Islet precursor cell (in vitro differentiated cells): Measurements from ENCODE around the gene PCSK6.
A peak's percentile ranks its signal among the peaks of the same experiment; 100 is the strongest.
"Not testable (repeated sequence)": the region's sequence is repeated elsewhere in the genome, so short reads cannot be mapped to it uniquely, and the experiment has no call there.

Source experiments
- DNase-seq: peaks from one replicate; pipeline ENCODE4 v3.0.0-alpha.2; 2018

Gene PCSK6

GRCh38 chr15:101428758-101429157 is 60.7 kb downstream of the PCSK6 start:
- DNase-seq = no peak

DNA sequence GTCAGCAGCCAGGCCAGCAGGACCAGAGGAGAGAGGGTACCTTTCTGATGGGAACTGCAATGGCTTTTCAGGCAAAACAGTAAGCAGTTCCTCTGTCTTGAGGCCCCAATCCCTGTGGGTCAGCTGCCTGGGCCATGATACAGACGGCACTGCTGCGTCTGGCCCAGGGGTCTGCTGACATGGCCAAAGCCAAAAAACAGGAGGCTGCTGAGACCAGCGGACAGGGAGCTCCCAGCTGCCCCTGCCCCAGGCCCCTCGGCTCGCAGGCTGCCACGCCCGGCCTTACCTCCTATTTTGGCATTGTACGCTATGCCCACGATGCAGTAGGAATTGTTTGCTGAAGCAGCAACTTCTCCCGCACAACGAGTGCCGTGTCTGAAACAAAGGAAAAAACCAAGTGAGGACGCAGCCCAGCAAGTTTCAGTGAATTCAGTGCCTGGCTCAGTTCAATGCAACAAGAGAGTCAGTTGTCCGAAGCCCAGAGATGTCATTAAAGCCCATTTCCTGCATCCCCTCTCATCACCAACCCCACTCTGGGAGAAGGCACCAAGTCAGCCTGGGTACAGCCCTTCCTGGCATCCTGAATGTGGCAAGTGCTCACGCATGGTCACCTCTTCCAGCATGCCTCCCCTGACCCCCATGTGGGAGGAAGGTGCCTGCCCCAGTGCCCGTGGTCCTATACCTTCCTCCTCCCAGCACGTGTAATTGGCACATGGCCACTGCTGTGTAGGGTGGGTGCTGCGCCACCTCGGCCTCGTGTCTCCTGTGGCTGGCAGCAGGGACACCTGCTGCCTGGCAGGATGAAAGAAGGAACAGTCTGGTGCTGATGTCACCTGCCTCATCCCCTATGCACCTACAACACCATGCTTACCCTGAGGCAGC is 61.7 kb downstream of the PCSK6 start:
- no peak for DNase-seq

DNA sequence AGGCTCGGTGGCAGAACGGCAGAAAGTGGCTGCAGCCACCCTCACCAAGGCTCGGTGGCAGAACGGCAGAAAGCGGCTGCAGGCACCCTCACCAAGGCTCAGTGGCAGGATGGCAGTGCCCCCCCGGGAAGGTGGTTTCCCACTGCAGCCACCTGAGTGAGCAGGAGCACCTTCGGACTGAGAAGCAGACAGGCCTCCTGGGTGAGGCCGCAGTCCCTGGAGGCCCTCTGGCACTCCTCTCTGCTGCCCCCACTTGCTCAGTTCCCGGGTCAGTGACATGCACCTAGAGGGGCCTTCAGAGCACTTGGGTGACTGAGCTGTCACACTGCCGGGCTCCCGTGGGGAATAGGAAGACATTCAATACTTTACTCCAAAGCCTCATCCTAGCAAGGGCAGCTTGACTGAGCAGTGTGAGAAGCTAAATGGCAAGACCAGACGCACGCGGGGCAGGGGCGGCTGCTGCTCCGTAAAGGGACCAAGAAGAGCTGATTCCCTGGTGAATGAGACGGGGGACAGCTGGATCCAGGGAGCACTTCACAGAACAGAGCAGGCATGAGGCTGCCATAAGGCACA is 62.7 kb downstream of the PCSK6 start:
- no peak for DNase-seq

GRCh38 chr15:101425787-101426365 is 63.6 kb downstream of the PCSK6 start:
- no peak for DNase-seq

GRCh38 chr15:101424984-101425383 is 64.5 kb downstream of the PCSK6 start:
- DNase-seq = no peak

GRCh38 chr15:101420232-101420631 is 69.3 kb downstream of the PCSK6 start:
- no peak for DNase-seq

DNA sequence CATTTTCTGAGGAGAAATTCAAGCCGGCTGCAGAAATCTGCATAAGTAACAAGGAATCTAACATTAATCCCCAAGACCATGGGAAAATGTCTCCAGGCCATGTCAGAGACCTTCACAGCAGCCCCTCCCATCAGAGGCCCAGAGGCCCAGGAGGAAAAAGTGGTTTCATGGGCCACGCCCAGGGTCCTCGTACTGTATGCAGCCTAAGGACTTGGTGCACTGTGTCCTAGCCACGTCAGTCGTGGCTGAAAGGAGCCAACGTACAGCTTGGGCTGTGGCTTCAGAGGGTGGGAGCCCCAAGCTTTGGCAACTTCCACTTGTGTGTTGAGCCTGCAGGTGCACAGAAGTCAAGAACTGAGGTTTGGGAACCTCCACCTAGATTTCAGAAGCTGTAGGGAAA is 73.0 kb downstream of the PCSK6 start:
- not testable (repeated sequence) for DNase-seq

- DNase-seq = no peak
Observed at GRCh38 chr15:101413239-101413638, 76.3 kb downstream of the PCSK6 start.

GRCh38 chr15:101411581-101411980 is 77.9 kb downstream of the PCSK6 start:
- peak; percentile 35 for DNase-seq

GRCh38 chr15:101411085-101411484 is 78.4 kb downstream of the PCSK6 start:
- peak; percentile 41 for DNase-seq

- peak; percentile 42 for DNase-seq
Observed at GRCh38 chr15:101410612-101411011, 78.9 kb downstream of the PCSK6 start.

- no peak for DNase-seq
Observed at GRCh38 chr15:101409621-101410020, 79.9 kb downstream of the PCSK6 start.

DNA sequence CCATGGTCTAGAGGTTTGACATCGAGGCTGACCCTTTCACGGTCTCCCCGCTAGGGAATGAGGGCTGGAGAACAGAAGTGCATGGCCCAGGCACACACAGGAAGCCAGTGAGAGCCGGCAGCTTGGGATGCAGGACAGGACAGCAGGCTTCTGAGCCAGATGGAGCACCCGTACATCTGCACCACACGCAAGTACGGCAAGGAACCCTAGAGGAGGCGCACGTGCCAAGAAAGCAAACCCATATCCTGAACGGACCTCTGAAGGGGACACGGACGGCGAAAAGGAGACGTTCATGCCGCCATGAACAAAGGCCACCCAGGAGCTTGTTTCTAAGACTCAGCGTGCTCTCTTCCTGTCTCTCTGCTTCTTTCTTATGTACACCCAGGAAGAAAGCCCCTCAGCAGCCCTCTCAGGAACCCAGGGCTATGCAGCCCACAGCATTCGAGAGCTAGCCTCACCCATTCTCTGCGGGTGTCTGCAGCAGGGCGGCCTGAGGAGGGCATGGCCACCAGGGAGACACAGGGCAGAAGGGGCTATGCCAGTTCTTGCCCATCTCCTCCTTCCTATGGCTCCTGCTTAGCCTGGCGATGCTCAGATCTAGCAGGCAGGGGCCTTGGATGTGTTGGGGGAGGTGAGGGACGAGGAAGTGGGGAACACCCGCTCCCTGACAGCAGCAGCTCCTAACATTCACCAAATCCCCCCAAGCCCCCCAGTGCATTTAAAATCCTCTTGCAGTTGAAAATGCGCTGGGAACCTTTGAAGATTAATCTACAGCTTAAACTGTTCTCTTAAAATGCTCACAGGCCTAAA is 81.3 kb downstream of the PCSK6 start:
- DNase-seq = peak; percentile 37

GRCh38 chr15:101407439-101407838 is 82.1 kb downstream of the PCSK6 start:
- DNase-seq = peak; percentile 35

DNA sequence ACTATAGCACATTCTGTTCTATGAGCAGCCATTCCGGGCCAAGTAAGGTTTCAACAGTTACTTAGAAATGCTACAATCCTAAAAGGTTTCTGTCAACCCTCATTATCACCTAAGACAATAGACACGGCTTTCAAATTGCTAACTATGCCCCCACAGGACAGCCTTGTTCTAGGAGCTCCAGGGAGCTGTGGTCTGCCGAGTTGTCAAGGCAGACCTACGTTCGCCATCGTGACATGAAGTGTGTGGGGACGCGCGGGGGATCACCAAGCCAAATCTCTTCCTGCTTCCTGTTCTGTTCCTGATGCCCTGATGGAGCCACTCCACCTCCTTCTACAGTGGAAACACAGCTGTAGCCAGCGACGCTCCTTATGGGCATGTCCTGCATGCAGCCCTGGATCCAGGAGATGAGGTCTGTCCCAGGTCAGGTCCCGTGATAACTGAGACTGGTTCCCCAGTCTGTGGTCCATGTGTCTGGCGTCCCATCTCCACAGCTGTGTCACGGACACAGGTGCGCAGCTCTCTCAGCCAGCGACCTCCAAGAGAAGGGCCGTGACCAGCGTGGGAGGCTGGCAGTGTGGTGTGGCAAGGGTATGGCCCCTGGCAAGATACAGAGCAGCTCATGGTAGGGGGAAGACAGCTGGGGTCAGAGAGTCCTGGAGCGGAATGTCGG is 82.8 kb downstream of the PCSK6 start:
- DNase-seq = peak; percentile 46

GRCh38 chr15:101406036-101406435 is 83.5 kb downstream of the PCSK6 start:
- no peak for DNase-seq

GRCh38 chr15:101404245-101404644 is 85.3 kb downstream of the PCSK6 start:
- no peak for DNase-seq

GRCh38 chr15:101402883-101403282 is 86.6 kb downstream of the PCSK6 start:
- DNase-seq = not testable (repeated sequence)

- DNase-seq = no peak
Observed at GRCh38 chr15:101401286-101401685, 88.2 kb downstream of the PCSK6 start.

- peak; percentile 28 for DNase-seq
Observed at GRCh38 chr15:101399431-101399830, 90.1 kb downstream of the PCSK6 start.

DNA sequence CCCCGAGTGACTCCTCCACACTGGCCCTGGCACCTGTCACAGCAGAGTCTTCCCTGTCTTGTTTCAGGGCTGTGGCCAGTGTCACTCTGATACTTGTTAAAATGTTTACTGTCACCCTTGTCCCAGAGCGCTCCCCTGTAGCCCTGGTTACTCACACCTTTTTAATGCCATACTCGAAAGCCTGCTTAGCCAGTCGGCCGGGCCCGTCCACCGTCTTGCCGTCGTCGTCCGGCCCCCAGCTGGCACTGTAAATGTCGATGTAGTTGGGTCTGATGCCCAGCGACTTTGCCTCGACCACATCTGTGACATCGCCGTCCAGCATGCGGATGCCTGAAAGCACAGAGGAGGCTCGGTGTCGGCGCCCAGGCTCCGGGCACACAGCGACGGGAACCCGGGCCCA is 91.3 kb downstream of the PCSK6 start:
- peak; percentile 43 for DNase-seq

DNA sequence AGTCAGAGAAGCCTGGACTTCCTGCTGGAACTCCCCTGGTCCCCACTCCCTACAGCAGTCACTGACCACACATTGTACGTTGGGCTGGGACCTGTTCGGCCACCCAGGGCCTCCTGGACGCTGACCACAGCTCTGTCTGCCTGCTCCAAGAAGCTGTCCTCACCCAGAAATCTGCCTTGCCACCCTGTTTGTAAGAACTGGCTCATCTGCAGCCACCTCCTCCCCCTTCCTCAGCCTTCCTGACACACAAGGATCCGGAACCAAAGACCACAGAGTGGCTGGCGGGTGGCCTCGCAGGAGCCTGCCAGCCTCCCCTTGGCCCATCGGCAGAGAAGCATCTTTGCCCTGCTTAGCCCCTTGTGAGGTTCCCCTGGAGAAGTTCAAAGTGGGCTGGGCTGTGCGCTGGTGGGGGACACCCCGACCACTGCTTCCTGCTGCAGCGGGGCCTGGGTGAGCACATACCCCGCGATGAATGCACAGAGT is 91.9 kb downstream of the PCSK6 start:
- DNase-seq = peak; percentile 49
